Measurements from ENCODE around the gene AAR2. TPM values are rescaled to one million over a fixed set of nuclear protein-coding genes. Genes with fewer than 3 reads are reported as not detected.

AAR2 gene
- total and polyA plus RNA-seq, 7 donors = 13.4 to 29.6 (median 20.3) TPM

DNA sequence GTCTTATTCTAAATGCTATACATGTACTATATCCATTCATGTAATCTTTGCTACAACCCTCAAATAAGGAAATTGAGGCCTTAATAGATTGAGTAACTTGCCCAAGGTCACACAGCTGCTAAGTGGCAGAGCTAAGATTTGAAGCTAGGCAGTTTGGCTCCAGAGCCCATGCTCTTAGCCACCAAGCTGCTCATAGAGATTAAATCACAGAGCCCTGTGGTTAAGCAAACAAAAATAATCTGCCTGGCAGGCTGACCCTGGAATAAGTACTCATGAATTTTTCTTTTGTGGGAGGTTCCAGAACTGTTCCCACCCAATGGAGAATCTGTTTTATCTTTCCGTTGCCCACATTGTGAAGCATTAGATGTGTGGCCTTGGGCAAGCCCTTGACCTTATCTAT is 7.4 kb downstream of the AAR2 start:
- peaks cover 4% of the 10 kb centered on the region for H3K4me1 ChIP-seq
- H3K36me3 ChIP-seq (ENCODE audit: insufficient read depth in 1 of 2, low read depth in 1 of 2) = peaks cover 20 to 90% of the 10 kb centered on the region in 2 donors
- no peaks in the 10 kb centered on the region for H3K27me3 ChIP-seq (ENCODE audit: insufficient read depth in 3 of 3, low read length in 2 of 3)
- TF ChIP-seq, protein P1, sequence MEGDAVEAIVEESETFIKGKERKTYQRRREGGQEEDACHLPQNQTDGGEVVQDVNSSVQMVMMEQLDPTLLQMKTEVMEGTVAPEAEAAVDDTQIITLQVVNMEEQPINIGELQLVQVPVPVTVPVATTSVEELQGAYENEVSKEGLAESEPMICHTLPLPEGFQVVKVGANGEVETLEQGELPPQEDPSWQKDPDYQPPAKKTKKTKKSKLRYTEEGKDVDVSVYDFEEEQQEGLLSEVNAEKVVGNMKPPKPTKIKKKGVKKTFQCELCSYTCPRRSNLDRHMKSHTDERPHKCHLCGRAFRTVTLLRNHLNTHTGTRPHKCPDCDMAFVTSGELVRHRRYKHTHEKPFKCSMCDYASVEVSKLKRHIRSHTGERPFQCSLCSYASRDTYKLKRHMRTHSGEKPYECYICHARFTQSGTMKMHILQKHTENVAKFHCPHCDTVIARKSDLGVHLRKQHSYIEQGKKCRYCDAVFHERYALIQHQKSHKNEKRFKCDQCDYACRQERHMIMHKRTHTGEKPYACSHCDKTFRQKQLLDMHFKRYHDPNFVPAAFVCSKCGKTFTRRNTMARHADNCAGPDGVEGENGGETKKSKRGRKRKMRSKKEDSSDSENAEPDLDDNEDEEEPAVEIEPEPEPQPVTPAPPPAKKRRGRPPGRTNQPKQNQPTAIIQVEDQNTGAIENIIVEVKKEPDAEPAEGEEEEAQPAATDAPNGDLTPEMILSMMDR (IDR thresholded peaks at IDR 0.05) = no peak
- intact Hi-C loops (cut with DNase I) = no loop called here
- no peak for ATAC-seq
- H3K4me3 ChIP-seq = no peak overlapping the region
- WGBS, 3 donors = 74 to 86% (median 85%) methylated on average over 1 of the region's 1 CpG
- no peaks in the 10 kb centered on the region for H3K9me3 ChIP-seq
- DNase-seq = no peak
- no peak overlapping the region for H3K27ac ChIP-seq

- no peaks in the 10 kb centered on the region for H3K4me1 ChIP-seq
- intact Hi-C loops (cut with DNase I) = no loop called here
- no peak overlapping the region for H3K4me3 ChIP-seq
- ATAC-seq = no peak
- no peak overlapping the region for H3K27ac ChIP-seq
- no peaks in the 10 kb centered on the region for H3K27me3 ChIP-seq (ENCODE audit: insufficient read depth in 3 of 3, low read length in 2 of 3)
- WGBS, 3 donors = 63 to 69% (median 68%) methylated on average over 4 of the region's 4 CpGs
- DNase-seq = no peak
- H3K9me3 ChIP-seq = no peaks in the 10 kb centered on the region
- H3K36me3 ChIP-seq (ENCODE audit: insufficient read depth in 1 of 2, low read depth in 1 of 2) = peaks cover 18 to 90% of the 10 kb centered on the region in 2 donors
- TF ChIP-seq, protein P1 (IDR thresholded peaks at IDR 0.05) = no peak
Observed at GRCh38 chr20:36246401-36246800, 10.1 kb downstream of the AAR2 start.

DNA sequence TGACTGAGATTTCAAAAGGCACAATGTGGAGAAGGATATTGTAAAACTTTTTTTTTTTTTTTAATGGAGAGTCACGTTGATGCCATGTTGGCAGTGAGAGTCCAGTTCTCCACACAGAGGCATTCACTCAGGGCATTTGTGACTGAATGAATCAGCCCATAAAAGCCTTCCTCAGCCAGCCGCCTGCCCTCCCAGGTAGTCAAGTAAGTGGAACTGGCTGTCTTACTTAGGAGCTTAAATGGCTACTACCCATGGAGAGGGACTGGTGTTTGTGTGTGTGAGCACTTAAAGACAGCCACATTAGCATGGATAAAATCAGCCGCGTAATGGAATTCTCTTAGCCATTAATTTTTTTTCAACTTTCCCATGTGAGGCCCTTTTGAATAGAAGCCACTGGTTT is 12.6 kb downstream of the AAR2 start:
- WGBS, 3 donors = 52 to 71% (median 56%) methylated on average over 4 of the region's 4 CpGs
- peak in 2 of 4 donors; percentile 33 to 34 for ATAC-seq
- Histone ChIP-seq H3K27me3 (ENCODE audit: insufficient read depth in 3 of 3, low read length in 2 of 3) (no peaks in the 10 kb centered on the region), H3K27ac (no peak overlapping the region), H3K4me3 (no peak overlapping the region), H3K36me3 (ENCODE audit: insufficient read depth in 1 of 2, low read depth in 1 of 2) (peaks cover 16 to 84% of the 10 kb centered on the region in 2 donors), H3K4me1 (no peaks in the 10 kb centered on the region), H3K9me3 (no peaks in the 10 kb centered on the region)
- intact Hi-C loops (cut with DNase I) = no loop called here
- DNase-seq = no peak
- TF ChIP-seq, protein P1 (IDR thresholded peaks at IDR 0.05) = no peak

GRCh38 chr20:36249450-36249849 is 13.2 kb downstream of the AAR2 start:
- 78 to 83% (median 83%) methylated on average over 3 of the region's 3 CpGs for WGBS, 3 donors

More at GRCh38 chr20:36249450-36249849, 13.2 kb downstream of the AAR2 start:
- H3K9me3 ChIP-seq = no peaks in the 10 kb centered on the region
- H3K4me3 ChIP-seq = no peak overlapping the region
- peaks cover 15 to 82% of the 10 kb centered on the region in 2 donors for H3K36me3 ChIP-seq (ENCODE audit: insufficient read depth in 1 of 2, low read depth in 1 of 2)
- H3K27me3 ChIP-seq (ENCODE audit: insufficient read depth in 3 of 3, low read length in 2 of 3) = no peaks in the 10 kb centered on the region
- no peaks in the 10 kb centered on the region for H3K4me1 ChIP-seq
- no peak overlapping the region for H3K27ac ChIP-seq
- intact Hi-C loops (cut with DNase I) = no loop called here
- DNase-seq (no peak), ATAC-seq (no peak)
- TF ChIP-seq, protein P1 (IDR thresholded peaks at IDR 0.05) = no peak
